Fibroblast of lung (primary cell): ENCODE measurements around the gene FAM170B. TPM values are rescaled to one million over a fixed set of nuclear protein-coding genes. Genes with fewer than 3 reads are reported as not detected.

ENCODE experiments used
- DNase-seq, 2 donors: peaks; one replicate each; pipeline versions ENCODE4 v3.0.0 to v3.0.0-alpha.2; 2010; ENCODE audit warnings: low read depth in 2 of 2
- H2AFZ ChIP-seq: 2 replicates; pipeline ENCODE4 v1.5.1; 2012; ENCODE audit warnings: low read length, control low read depth, inconsistent platforms
- H3K27ac ChIP-seq: 2 replicates; pipeline ENCODE4 v1.5.1; 2011; ENCODE audit warnings: low read length, control low read depth; ENCODE audit not compliant: insufficient read depth
- H3K27me3 ChIP-seq: 2 replicates; pipeline ENCODE4 v1.5.1; 2011; ENCODE audit warnings: mild to moderate bottlenecking, low read length; ENCODE audit not compliant: control insufficient read depth, insufficient read depth
- H3K36me3 ChIP-seq: 2 replicates; pipeline ENCODE4 v1.5.1; 2011; ENCODE audit warnings: low read length; ENCODE audit not compliant: control insufficient read depth, insufficient read depth
- H3K4me1 ChIP-seq: 2 replicates; pipeline ENCODE4 v1.5.1; 2011; ENCODE audit warnings: low read length; ENCODE audit not compliant: control insufficient read depth, insufficient read depth; ENCODE audit errors: extremely low read depth
- H3K4me2 ChIP-seq: 2 replicates; pipeline ENCODE4 v1.5.1; 2011; ENCODE audit warnings: low read length, control low read depth; ENCODE audit not compliant: insufficient read depth; ENCODE audit errors: extremely low read depth
- H3K4me3 ChIP-seq, 4 experiments: fragments of 200-600 bp in 1 of 4; sonication (generic) in 1 of 4; replicated peaks in 1 of 4; 2 replicates each; pipeline ENCODE4 v1.5.1; 2011 to 2016; ENCODE audit warnings: low read length in 4 of 4, low read depth in 3 of 4, mild to moderate bottlenecking in 3 of 4, control low read depth in 2 of 4, inconsistent platforms in 1 of 4, mixed read lengths in 1 of 4; ENCODE audit not compliant: insufficient read depth in 1 of 4; ENCODE audit errors: control extremely low read depth in 1 of 4
- H3K79me2 ChIP-seq: 2 replicates; pipeline ENCODE4 v1.5.1; 2012; ENCODE audit warnings: mild to moderate bottlenecking, low read length, inconsistent platforms; ENCODE audit not compliant: control insufficient read depth, insufficient read depth
- H3K9ac ChIP-seq: 2 replicates; pipeline ENCODE4 v1.5.1; 2011; ENCODE audit warnings: mild to moderate bottlenecking, low read length, control low read depth; ENCODE audit not compliant: insufficient read depth
- H3K9me3 ChIP-seq: 2 replicates; pipeline ENCODE4 v1.5.1; 2012; ENCODE audit warnings: low read depth, low read length; ENCODE audit not compliant: control insufficient read depth, insufficient read depth
- H4K20me1 ChIP-seq: 2 replicates; pipeline ENCODE4 v1.5.1; 2011; ENCODE audit warnings: low read length; ENCODE audit not compliant: control insufficient read depth, insufficient read depth; ENCODE audit errors: extremely low read depth
- EZH2 ChIP-seq: IDR thresholded peaks from 2 replicates; pipeline ENCODE4 v1.5.1; 2012; ENCODE audit warnings: low read length, control low read depth, mild to moderate bottlenecking; ENCODE audit errors: missing control alignments
- polyA plus RNA-seq, 2 donors: library from polyadenylated mRNA; depleted of rRNA in 1 of 2; stranded (reverse) in 1 of 2; unstranded in 1 of 2; fragments of >200 nt; gene quantifications; 2 replicates each; pipeline ENCODE4 v1.2.1, GENCODE V29; 2011 to 2012; ENCODE audit warnings: missing spikeins in 1 of 2
- total RNA-seq: library from RNA; depleted of rRNA; stranded (reverse); fragments of >200 nt; gene quantifications from 2 replicates; pipeline ENCODE4 v1.2.1, GENCODE V29; 2014
- TF ChIP-seq, protein P1 (sequence below), 2 donors: IDR thresholded peaks in 1 of 2; conservative IDR thresholded peaks in 1 of 2; 1 replicate in 1 of 2; 2 replicates in 1 of 2; pipeline ENCODE4 v1.5.1; 2011 to 2012; ENCODE audit warnings: low read length in 2 of 2, control low read depth in 1 of 2, inconsistent platforms in 1 of 2, low read depth in 1 of 2, mild to moderate bottlenecking in 1 of 2

FAM170B gene
- total and polyA plus RNA-seq, 2 donors (not counting 1 experiment from before 2014, with no cell fraction given) = not detected

DNA sequence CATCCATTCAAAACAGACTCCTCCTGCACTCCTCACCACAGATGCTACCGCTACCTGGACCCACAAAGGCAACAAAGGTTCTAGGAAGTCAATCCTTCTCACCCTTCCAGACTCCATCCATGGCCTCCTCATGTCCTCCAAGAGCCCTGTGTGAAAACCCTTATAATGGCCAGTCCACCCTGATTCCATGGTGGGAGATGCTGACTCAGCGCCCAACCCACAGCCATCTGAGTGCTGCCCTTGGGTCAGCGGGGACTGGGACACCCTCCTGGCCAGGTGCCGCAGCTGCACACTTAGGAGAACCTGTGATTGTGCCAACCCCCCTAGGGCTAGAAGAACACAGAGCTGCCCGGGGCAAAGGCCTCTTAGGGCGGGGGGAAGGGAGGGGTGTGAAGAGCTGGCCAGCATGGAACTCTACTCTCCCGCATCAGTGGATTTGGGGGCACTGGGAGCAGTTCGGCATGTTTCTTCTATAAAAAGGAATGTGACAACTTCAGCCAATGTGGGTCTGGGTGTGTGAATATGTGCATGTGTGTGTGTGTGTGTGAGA lies 29.0 kb upstream of the FAM170B start:
- no peak overlapping the region for H3K27ac ChIP-seq

DNA sequence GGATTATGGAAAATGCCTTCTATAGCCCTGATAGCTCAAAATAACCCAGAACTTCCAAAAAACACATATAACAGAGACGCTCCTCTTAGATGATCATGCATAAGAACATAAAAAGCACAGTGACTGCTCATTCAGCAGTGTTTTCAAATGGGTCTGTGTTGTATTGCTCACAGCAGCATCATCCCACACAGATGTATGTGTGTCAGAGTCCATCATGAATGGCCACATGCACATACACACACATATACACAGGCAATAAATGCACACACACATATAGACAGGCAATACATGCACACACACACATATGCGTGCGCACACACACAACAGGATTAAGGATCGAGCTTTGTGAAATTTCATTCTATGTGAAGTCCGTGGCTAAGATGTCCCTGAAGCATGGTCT lies 28.2 kb upstream of the FAM170B start:
- Histone ChIP-seq H3K9ac (no peak overlapping the region), H2AFZ (no peak overlapping the region), H3K4me2 (no peak overlapping the region), H3K27me3 (no peaks in the 10 kb centered on the region), H3K9me3 (no peaks in the 10 kb centered on the region), H4K20me1 (no peaks in the 10 kb centered on the region), H3K79me2 (no peaks in the 10 kb centered on the region), H3K4me1 (peaks cover 2% of the 10 kb centered on the region), H3K4me3 (no peak overlapping the region), H3K36me3 (no peaks in the 10 kb centered on the region), H3K27ac (no peak overlapping the region)
- DNase-seq = no peak
- TF ChIP-seq, protein P1, sequence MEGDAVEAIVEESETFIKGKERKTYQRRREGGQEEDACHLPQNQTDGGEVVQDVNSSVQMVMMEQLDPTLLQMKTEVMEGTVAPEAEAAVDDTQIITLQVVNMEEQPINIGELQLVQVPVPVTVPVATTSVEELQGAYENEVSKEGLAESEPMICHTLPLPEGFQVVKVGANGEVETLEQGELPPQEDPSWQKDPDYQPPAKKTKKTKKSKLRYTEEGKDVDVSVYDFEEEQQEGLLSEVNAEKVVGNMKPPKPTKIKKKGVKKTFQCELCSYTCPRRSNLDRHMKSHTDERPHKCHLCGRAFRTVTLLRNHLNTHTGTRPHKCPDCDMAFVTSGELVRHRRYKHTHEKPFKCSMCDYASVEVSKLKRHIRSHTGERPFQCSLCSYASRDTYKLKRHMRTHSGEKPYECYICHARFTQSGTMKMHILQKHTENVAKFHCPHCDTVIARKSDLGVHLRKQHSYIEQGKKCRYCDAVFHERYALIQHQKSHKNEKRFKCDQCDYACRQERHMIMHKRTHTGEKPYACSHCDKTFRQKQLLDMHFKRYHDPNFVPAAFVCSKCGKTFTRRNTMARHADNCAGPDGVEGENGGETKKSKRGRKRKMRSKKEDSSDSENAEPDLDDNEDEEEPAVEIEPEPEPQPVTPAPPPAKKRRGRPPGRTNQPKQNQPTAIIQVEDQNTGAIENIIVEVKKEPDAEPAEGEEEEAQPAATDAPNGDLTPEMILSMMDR (conservative IDR thresholded peaks at IDR 0.05 in 1 of 2, IDR thresholded peaks at IDR 0.05 in 1 of 2; ENCODE audit: low read depth in 1 of 2, low read length in 2 of 2) = no peak
- no peak for TF ChIP-seq EZH2

More for the DNA sequence above, 29.0 kb upstream of the FAM170B start:
- Histone ChIP-seq H3K27me3 (no peaks in the 10 kb centered on the region), H3K79me2 (no peaks in the 10 kb centered on the region), H3K4me2 (no peak overlapping the region), H3K9ac (no peak overlapping the region), H3K36me3 (no peaks in the 10 kb centered on the region), H3K4me3 (no peak overlapping the region), H4K20me1 (no peaks in the 10 kb centered on the region), H3K9me3 (no peaks in the 10 kb centered on the region), H3K4me1 (peaks cover 2% of the 10 kb centered on the region), H2AFZ (no peak overlapping the region)
- no peak for DNase-seq
- no peak for TF ChIP-seq EZH2
- TF ChIP-seq, protein P1 (conservative IDR thresholded peaks at IDR 0.05 in 1 of 2, IDR thresholded peaks at IDR 0.05 in 1 of 2; ENCODE audit: low read depth in 1 of 2, low read length in 2 of 2) = no peak

DNA sequence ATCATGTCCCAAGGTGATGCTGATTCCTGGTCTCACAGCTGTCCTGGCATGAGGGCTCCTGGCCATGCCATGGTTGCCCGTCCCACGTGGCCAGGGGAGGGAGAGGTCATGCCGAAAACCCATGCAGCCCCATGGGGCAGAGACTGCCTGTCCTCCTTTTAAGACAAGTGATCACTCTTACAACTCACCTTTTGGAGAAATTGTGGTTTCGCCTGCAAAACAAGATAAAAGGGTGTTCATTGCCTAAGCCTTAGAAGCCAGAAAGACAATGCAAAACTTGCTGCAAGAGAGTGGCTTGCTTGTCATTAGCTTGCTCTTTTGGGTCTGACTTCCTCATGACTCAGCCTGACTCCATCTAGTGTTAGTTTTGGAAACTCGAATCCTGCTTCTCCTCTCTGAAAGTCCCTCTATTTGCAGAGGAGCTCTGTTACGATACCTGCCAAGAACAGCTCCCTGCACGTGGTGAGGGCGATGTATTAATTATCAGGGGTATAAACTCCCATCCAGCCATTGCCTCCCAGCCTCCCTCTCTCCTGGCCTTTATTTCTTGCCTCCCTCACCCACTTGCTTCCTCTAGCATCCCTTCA lies 27.7 kb upstream of the FAM170B start:
- Histone ChIP-seq H3K4me2 (no peak overlapping the region), H3K4me1 (peaks cover 2% of the 10 kb centered on the region), H3K36me3 (no peaks in the 10 kb centered on the region), H3K27ac (no peak overlapping the region), H3K27me3 (no peaks in the 10 kb centered on the region), H3K9ac (no peak overlapping the region), H2AFZ (no peak overlapping the region), H4K20me1 (no peaks in the 10 kb centered on the region), H3K4me3 (no peak overlapping the region), H3K79me2 (no peaks in the 10 kb centered on the region), H3K9me3 (no peaks in the 10 kb centered on the region)
- DNase-seq = peak; percentile 66 to 72
- TF ChIP-seq, protein P1 (conservative IDR thresholded peaks at IDR 0.05 in 1 of 2, IDR thresholded peaks at IDR 0.05 in 1 of 2; ENCODE audit: low read depth in 1 of 2, low read length in 2 of 2) = peak; percentile 50 to 51
- TF ChIP-seq EZH2 = no peak
